HEK293 (cell line): Measurements from ENCODE around the gene DDN.

Source experiments
- CTCF ChIA-PET: fragments of 350-600 bp; formaldehyde crosslinking; extraction: SDS; loops from one replicate; lab custom pipeline; 2021; ENCODE audit warnings: antibody characterized with exemption; lab: Yijun Ruan, JAX
- POLR2A ChIA-PET: fragments of 300-600 bp; formaldehyde crosslinking; extraction: SDS; loops from one replicate; lab custom pipeline; 2020; ENCODE audit warnings: antibody characterized with exemption, inconsistent platforms; lab: Yijun Ruan, JAX
- H3K27ac ChIP-seq: fragments of 200-500 bp; sonication (Bioruptor generic); 2 replicates; pipeline ENCODE4 v1.5.1; 2014; ENCODE audit warnings: low read depth, low read length, control low read depth, inconsistent platforms; ENCODE audit errors: extremely low read depth
- H3K36me3 ChIP-seq, 2 experiments: fragments of 200-500 bp in 1 of 2; sonication (Bioruptor generic) in 1 of 2; 1 replicate in 1 of 2; 2 replicates in 1 of 2; pipeline ENCODE4 v1.5.1; 2014 to 2017; ENCODE audit warnings: inconsistent platforms in 2 of 2, low read length in 2 of 2; ENCODE audit not compliant: control insufficient read depth in 2 of 2, insufficient read depth in 1 of 2
- H3K4me1 ChIP-seq: fragments of 200-500 bp; sonication (Bioruptor generic); 2 replicates; pipeline ENCODE4 v1.5.1; 2014; ENCODE audit warnings: mild to moderate bottlenecking, low read length, inconsistent platforms; ENCODE audit not compliant: control insufficient read depth, insufficient read depth
- H3K4me3 ChIP-seq: 2 replicates; pipeline ENCODE4 v1.5.1; 2011; ENCODE audit warnings: low read depth, mild to moderate bottlenecking, control low read depth, low read length, moderate library complexity
- H3K9me3 ChIP-seq: fragments of 200-500 bp; sonication (Bioruptor generic); 2 replicates; pipeline ENCODE4 v1.5.1; 2014; ENCODE audit warnings: low read depth, low read length, inconsistent platforms; ENCODE audit not compliant: control insufficient read depth, insufficient read depth
- AEBP2 ChIP-seq: fragments of 450-650 bp; formaldehyde crosslinking; IDR thresholded peaks from 2 replicates; pipeline ENCODE4 v1.5.1; 2016; ENCODE audit warnings: missing biosample characterization, missing genetic modification characterization, borderline replicate concordance
- GFI1B ChIP-seq: fragments of 450-650 bp; formaldehyde crosslinking; IDR thresholded peaks from 2 replicates; pipeline ENCODE4 v1.5.1; 2016; ENCODE audit warnings: missing biosample characterization, missing genetic modification characterization
- KLF9 ChIP-seq: fragments of 450-650 bp; formaldehyde crosslinking; IDR thresholded peaks from 2 replicates; pipeline ENCODE4 v1.5.1; 2016; ENCODE audit warnings: missing biosample characterization, missing genetic modification characterization, low read depth
- PRDM1 ChIP-seq: fragments of 450-650 bp; formaldehyde crosslinking; IDR thresholded peaks from 2 replicates; pipeline ENCODE4; 2016; ENCODE audit warnings: missing biosample characterization, missing genetic modification characterization
- PRDM10 ChIP-seq: fragments of 450-650 bp; formaldehyde crosslinking; IDR thresholded peaks from 2 replicates; pipeline ENCODE4 v1.5.1; 2016; ENCODE audit warnings: missing biosample characterization, missing genetic modification characterization
- SCRT1 ChIP-seq: fragments of 450-650 bp; formaldehyde crosslinking; IDR thresholded peaks from 2 replicates; pipeline ENCODE4 v1.5.1; 2016; ENCODE audit warnings: missing biosample characterization, missing genetic modification characterization, borderline replicate concordance
- SCRT2 ChIP-seq: fragments of 450-650 bp; formaldehyde crosslinking; IDR thresholded peaks from 2 replicates; pipeline ENCODE4 v1.5.1; 2016; ENCODE audit warnings: missing biosample characterization, missing genetic modification characterization
- SP2 ChIP-seq: fragments of 450-650 bp; formaldehyde crosslinking; IDR thresholded peaks from 2 replicates; pipeline ENCODE4 v1.5.1; 2016; ENCODE audit warnings: missing biosample characterization, missing genetic modification characterization
- ZBTB21 ChIP-seq: fragments of 450-650 bp; formaldehyde crosslinking; IDR thresholded peaks from 2 replicates; pipeline ENCODE4 v1.5.1; 2017; ENCODE audit warnings: missing biosample characterization, missing genetic modification characterization
- ZBTB44 ChIP-seq: fragments of 450-650 bp; IDR thresholded peaks from 2 replicates; pipeline ENCODE4 v1.5.1; 2018; ENCODE audit warnings: missing biosample characterization, mild to moderate bottlenecking, missing genetic modification characterization
- ZFHX2 ChIP-seq: fragments of 450-650 bp; formaldehyde crosslinking; conservative IDR thresholded peaks from 2 replicates; pipeline ENCODE4 v1.5.1; 2016; ENCODE audit warnings: missing biosample characterization, missing genetic modification characterization
- ZFP69B ChIP-seq: fragments of 450-650 bp; formaldehyde crosslinking; IDR thresholded peaks from 2 replicates; pipeline ENCODE4 v1.5.1; 2016; ENCODE audit warnings: missing biosample characterization, missing genetic modification characterization
- ZNF335 ChIP-seq: fragments of 450-650 bp; formaldehyde crosslinking; conservative IDR thresholded peaks from 2 replicates; pipeline ENCODE4 v1.5.1; 2016; ENCODE audit warnings: missing biosample characterization, missing genetic modification characterization
- ZNF398 ChIP-seq: fragments of 450-650 bp; formaldehyde crosslinking; IDR thresholded peaks from 2 replicates; pipeline ENCODE4 v1.5.1; 2017; ENCODE audit warnings: missing biosample characterization, missing genetic modification characterization
- ZNF473 ChIP-seq: fragments of 450-650 bp; formaldehyde crosslinking; IDR thresholded peaks from 2 replicates; pipeline ENCODE4 v1.5.1; 2017; ENCODE audit warnings: missing biosample characterization, missing genetic modification characterization
- ZNF558 ChIP-seq: fragments of 450-650 bp; formaldehyde crosslinking; IDR thresholded peaks from 2 replicates; pipeline ENCODE4 v1.5.1; 2016; ENCODE audit warnings: missing biosample characterization, missing genetic modification characterization
- ZNF561 ChIP-seq: fragments of 450-650 bp; IDR thresholded peaks from 2 replicates; pipeline ENCODE4 v1.5.1; 2018; ENCODE audit warnings: missing biosample characterization, missing genetic modification characterization, borderline replicate concordance
- ZNF626 ChIP-seq: fragments of 450-650 bp; sonication (Bioruptor Pico); formaldehyde crosslinking; IDR thresholded peaks from 2 replicates; pipeline ENCODE4 v1.5.1; 2018; ENCODE audit warnings: missing biosample characterization, missing genetic modification characterization, inconsistent platforms
- ZNF704 ChIP-seq: fragments of 450-650 bp; formaldehyde crosslinking; IDR thresholded peaks from 2 replicates; pipeline ENCODE4 v1.5.1; 2016; ENCODE audit warnings: missing biosample characterization, missing genetic modification characterization

Gene DDN

GRCh38 chr12:49018261-49019119 lies 19.3 kb upstream of the DDN start, which contains the start of gene PRKAG1 (continued):
- peak; percentile 22; the same call in 1 of the 2 replicates for TF ChIP-seq ZBTB44 (tag by site-specific recombination)
- TF ChIP-seq ZNF561 (tag by site-specific recombination): peak; percentile 85; the same call in 1 of the 2 replicates
- no peak for TF ChIP-seq ZNF626
- no peak for TF ChIP-seq SCRT2 (tag by site-specific recombination)
- peak; percentile 37; the same call in 1 of the 2 replicates for TF ChIP-seq ZFP69B (tag by site-specific recombination)
- peak; percentile 71; the same call in 1 of the 2 replicates for TF ChIP-seq KLF9 (tag by site-specific recombination)
- no peak for TF ChIP-seq ZNF704 (tag by site-specific recombination)
- peak; percentile 98 for TF ChIP-seq ZNF335 (tag by site-specific recombination)
- TF ChIP-seq SCRT1: no peak
- no peak for TF ChIP-seq ZNF473 (tag by site-specific recombination)
- peak; percentile 98 for TF ChIP-seq ZBTB21
- TF ChIP-seq, all 188 proteins: peak for 54

GRCh38 chr12:49017891-49018260 lies 18.7 kb upstream of the DDN start:
- no peak for TF ChIP-seq GFI1B (tag by site-specific recombination)
- no peak for TF ChIP-seq ZNF558 (tag by site-specific recombination)
- TF ChIP-seq ZFHX2 (tag by site-specific recombination): peak; percentile 56
- peak; percentile 30; the same call in 1 of the 2 replicates for TF ChIP-seq PRDM10 (tag by site-specific recombination)
- no peak for TF ChIP-seq AEBP2 (tag by site-specific recombination)
- peak; percentile 36; the same call in 1 of the 2 replicates for TF ChIP-seq SP2
- TF ChIP-seq PRDM1 (tag by site-specific recombination): 0 out of 2 replicates have a peak, but pooled peaks have one; percentile 11
- TF ChIP-seq ZNF398: peak; percentile 52; the same call in 1 of the 2 replicates
- CTCF ChIA-PET: interaction anchor here (0.6 to 1.0 kb wide), 10 partner anchors 10 to 982 kb away, joined by 3 to 5 read pairs (median 3); no protein-coding TSS in a partner anchor
- POLR2A ChIA-PET: interaction anchor here (0.6 to 1.7 kb wide), 6 partner anchors 8 to 55 kb away, joined by 3 to 6 read pairs (median 4); partner anchors contain the start of gene RHEBL1

More at GRCh38 chr12:49017891-49018260, 18.7 kb upstream of the DDN start:
- Histone ChIP-seq H3K36me3 (peaks cover 8 to 24% of the 10 kb centered on the region in 2 experiments; a peak in 2 of 3 replicates), H3K9me3 (no peaks in the 10 kb centered on the region), H3K4me3 (peak overlapping the region; percentile 95), H3K4me1 (no peaks in the 10 kb centered on the region; the same call in 1 of the 2 replicates), H3K27ac (peak overlapping the region; percentile 84)
